Hematopoietic multipotent progenitor cell treated with erythropoietin and hydrocortisone succinate and interleukin-3 and kit ligand, for 8 days (in vitro differentiated cells): ENCODE results near the gene CD14.
"Not testable (repeated sequence)": the region's sequence is repeated elsewhere in the genome, so short reads cannot be mapped to it uniquely, and the experiment has no call there.

Experiments used
- DNase-seq: peaks from one replicate; pipeline ENCODE4 v3.0.0-alpha.2; 2015

Gene CD14

DNA sequence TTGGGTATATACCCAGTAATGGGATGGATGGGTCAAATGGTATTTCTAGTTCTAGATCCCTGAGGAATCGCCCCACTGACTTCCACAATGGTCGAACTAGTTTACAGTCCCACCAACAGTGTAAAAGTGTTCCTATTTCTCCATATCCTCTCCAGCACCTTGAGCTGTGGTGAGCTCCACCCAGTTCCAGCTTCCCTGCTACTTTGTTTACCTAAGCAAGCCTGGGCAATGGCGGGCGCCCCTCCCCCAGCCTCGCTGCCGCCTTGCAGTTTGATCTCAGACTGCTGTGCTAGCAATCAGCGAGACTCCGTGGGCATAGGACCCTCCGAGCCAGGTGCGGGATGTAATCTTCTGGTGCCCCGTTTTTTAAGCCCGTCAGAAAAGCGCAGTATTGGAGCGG is 39.9 kb downstream of the CD14 start:
- DNase-seq = not testable (repeated sequence)

DNA sequence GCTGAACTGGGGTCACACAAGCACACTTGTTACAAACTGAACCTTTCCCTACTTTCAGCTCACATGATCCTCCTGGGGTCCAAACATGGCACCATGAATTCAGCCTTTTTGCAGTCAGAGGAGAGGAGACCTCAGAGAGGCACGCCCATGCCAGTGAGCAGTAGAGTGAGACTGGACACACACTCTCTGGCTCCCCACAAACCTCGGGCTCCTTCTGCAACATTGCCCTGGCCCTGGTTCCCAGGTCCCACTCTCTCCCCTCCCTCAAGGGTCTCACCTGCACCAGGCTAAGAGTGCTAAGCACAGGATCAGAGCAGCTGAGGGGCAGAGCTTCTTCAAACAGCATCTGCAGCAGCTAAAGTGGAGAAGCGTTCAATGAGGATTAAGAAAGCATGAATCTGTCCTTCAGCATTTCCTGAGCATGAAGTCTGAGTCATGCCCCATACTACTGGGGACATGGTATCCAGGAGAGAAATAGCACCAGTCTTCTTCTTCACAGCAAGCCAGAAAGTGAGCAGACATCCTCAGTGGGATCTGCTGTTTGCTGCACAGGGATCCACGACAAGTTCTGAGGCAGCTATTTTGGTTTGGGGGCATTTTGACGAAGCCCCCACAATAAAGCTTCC is 41.1 kb downstream of the CD14 start:
- no peak for DNase-seq

DNA sequence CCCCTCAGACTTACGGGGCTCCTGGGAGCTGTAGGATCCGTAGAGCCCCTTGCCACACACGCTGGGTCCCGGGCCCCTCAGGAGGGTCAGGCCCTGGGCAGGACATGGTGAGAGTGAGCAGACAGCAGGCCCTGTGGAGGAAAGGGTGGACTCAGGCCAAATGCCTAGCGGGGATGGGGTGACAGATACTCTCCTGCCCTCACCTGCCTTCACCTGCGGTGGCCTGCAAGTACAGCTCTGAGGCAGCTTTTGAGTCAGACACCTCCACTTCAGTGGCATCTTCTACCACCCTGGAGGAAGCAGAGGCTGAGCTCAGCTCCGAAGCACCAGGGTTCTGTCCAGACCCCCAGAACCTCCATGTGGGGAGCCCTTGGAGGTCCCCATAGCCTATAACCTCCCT is 42.1 kb downstream of the CD14 start:
- no peak for DNase-seq

DNA sequence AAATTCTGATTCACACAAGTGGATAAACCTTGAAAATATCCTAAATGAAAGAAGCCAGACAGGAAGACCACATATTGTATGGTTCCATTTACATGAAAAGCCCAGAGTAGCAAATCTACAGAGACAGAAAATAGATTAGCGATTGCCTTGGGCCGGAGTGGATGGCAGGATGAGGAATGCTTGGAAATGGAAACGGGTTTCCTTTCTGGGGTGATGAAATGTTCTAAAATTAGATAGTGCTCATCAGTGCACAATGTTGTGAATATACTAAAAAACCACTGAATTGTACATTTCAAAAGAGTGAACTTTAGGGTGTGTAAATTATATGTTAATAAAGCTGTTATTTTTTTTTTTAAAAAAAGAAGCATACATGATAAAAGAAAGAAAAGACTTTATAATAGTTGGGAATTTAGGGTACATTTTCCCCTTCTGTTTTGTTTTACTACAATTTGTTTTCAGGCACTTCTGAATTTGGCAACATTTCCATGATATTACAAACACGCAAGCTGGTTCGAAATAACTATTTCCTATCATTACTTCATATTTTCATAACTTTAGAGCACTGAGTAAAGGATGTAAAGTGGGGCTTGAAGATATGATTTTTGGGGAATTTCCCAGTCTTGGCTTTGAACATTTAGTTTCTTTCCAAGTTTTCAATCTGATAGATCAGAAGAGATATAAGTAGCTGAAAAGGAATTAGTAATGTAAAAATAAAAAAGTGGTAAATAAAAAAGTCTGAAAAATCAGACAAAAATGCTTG is 44.5 kb downstream of the CD14 start:
- no peak for DNase-seq

DNA sequence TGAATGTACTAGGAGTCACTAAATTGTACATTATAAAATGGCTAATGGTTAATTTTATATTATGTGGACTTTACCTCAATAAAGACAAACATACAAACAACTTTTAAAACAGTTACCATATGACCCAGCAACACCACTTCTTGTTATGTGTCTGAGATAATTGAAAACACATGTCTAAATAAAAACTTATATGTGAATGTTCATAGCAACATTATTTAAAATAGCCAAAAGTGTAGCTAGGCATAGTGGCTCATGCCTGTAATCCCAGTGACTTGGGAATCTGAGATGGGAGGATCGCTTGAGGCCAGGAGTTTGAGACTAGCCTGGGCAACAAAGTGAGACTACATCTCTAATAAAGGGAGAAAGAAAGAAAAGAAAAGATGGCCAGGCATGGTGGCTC is 45.5 kb downstream of the CD14 start:
- DNase-seq = no peak
